Endothelial cell (in vitro differentiated cells): ENCODE results near the gene MAP3K5. TPM values are rescaled to one million over a fixed set of nuclear protein-coding genes. Genes with fewer than 3 reads are reported as not detected.

ENCODE experiments used
- DNase-seq: peaks from one replicate; pipeline ENCODE4 v3.0.0; 2021; ENCODE audit warnings: low spot score
- H3K27ac Mint-ChIP-seq: one replicate; pipeline ENCODE4 v1.8.0; 2021; ENCODE audit warnings: mixed read lengths, inconsistent platforms; ENCODE audit not compliant: unreplicated experiment
- H3K27me3 Mint-ChIP-seq: one replicate; pipeline ENCODE4 v1.8.0; 2021; ENCODE audit warnings: mild to moderate bottlenecking, moderate library complexity, mixed read lengths, inconsistent platforms; ENCODE audit not compliant: unreplicated experiment
- H3K36me3 Mint-ChIP-seq: one replicate; pipeline ENCODE4 v1.8.0; 2021; ENCODE audit warnings: mild to moderate bottlenecking, low read depth, mixed read lengths, inconsistent platforms; ENCODE audit not compliant: unreplicated experiment
- H3K4me1 Mint-ChIP-seq: one replicate; pipeline ENCODE4 v1.8.0; 2021; ENCODE audit warnings: mild to moderate bottlenecking, mixed read lengths, inconsistent platforms; ENCODE audit not compliant: unreplicated experiment
- H3K4me3 Mint-ChIP-seq: one replicate; pipeline ENCODE4 v1.8.0; 2021; ENCODE audit warnings: mild to moderate bottlenecking, mixed read lengths, inconsistent platforms; ENCODE audit not compliant: unreplicated experiment
- H3K9me3 Mint-ChIP-seq: one replicate; pipeline ENCODE4 v1.8.0; 2021; ENCODE audit warnings: mixed read lengths, inconsistent platforms; ENCODE audit not compliant: unreplicated experiment
- CTCF ChIP-seq: fragments of 200-600 bp; sonication (generic); IDR thresholded peaks from one replicate; pipeline ENCODE4 v1.5.0; 2021; ENCODE audit warnings: antibody characterized with exemption; ENCODE audit not compliant: unreplicated experiment
- total RNA-seq: library from RNA; stranded (reverse); fragmentation: NEBNext Ultra II Directional; extraction: Animal tissue kit (Norgen Biotek cat#: 25700); gene quantifications from one replicate; pipeline ENCODE4 v1.2.1, GENCODE V29; 2021; ENCODE audit not compliant: unreplicated experiment

MAP3K5 gene
- total RNA-seq, 1 donor from 2014 or later: 0.33 TPM

GRCh38 chr6:136740050-136740974, 52.0 kb downstream of the MAP3K5 start:
- Mint-ChIP-seq H3K36me3 (no peaks in the 10 kb centered on the region), H3K4me1 (peaks cover 9% of the 10 kb centered on the region), H3K27me3 (peaks cover 2% of the 10 kb centered on the region), H3K9me3 (no peaks in the 10 kb centered on the region), H3K27ac (no peak overlapping the region), H3K4me3 (no peak overlapping the region)
- TF ChIP-seq CTCF: no peak
- no peak for DNase-seq

GRCh38 chr6:136739501-136739900, 52.8 kb downstream of the MAP3K5 start:
- peaks cover 9% of the 10 kb centered on the region for H3K4me1 Mint-ChIP-seq
- no peaks in the 10 kb centered on the region for H3K9me3 Mint-ChIP-seq
- H3K27me3 Mint-ChIP-seq: peaks cover 2% of the 10 kb centered on the region
- no peak overlapping the region for H3K27ac Mint-ChIP-seq
- no peak for DNase-seq
- H3K4me3 Mint-ChIP-seq: no peak overlapping the region
- no peak for TF ChIP-seq CTCF
- no peaks in the 10 kb centered on the region for H3K36me3 Mint-ChIP-seq

GRCh38 chr6:136739071-136739470, 53.2 kb downstream of the MAP3K5 start:
- H3K4me1 Mint-ChIP-seq: peaks cover 9% of the 10 kb centered on the region
- no peak overlapping the region for H3K27ac Mint-ChIP-seq
- no peaks in the 10 kb centered on the region for H3K9me3 Mint-ChIP-seq
- no peak for TF ChIP-seq CTCF
- DNase-seq: no peak
- no peaks in the 10 kb centered on the region for H3K36me3 Mint-ChIP-seq
- H3K27me3 Mint-ChIP-seq: peaks cover 2% of the 10 kb centered on the region
- H3K4me3 Mint-ChIP-seq: no peak overlapping the region

GRCh38 chr6:136738692-136739057, 53.6 kb downstream of the MAP3K5 start:
- Mint-ChIP-seq H3K9me3 (no peaks in the 10 kb centered on the region), H3K4me3 (no peak overlapping the region), H3K27me3 (peaks cover 2% of the 10 kb centered on the region), H3K27ac (no peak overlapping the region), H3K4me1 (peaks cover 9% of the 10 kb centered on the region), H3K36me3 (no peaks in the 10 kb centered on the region)
- no peak for TF ChIP-seq CTCF
- no peak for DNase-seq

- no peak for DNase-seq
- Mint-ChIP-seq H3K4me3 (no peak overlapping the region), H3K36me3 (no peaks in the 10 kb centered on the region), H3K27me3 (peaks cover 4% of the 10 kb centered on the region), H3K4me1 (peaks cover 9% of the 10 kb centered on the region), H3K27ac (no peak overlapping the region), H3K9me3 (no peaks in the 10 kb centered on the region)
- no peak for TF ChIP-seq CTCF
Measured at GRCh38 chr6:136737871-136738691, 54.2 kb downstream of the MAP3K5 start.
